Stimulated activated memory B cell treated with anti-CD40 and anti-IgM and Interleukin-4, amounts not matched to agents 10 μg/mL and 1 μg/mL and 100 μg/mL, for 72 hours (primary cell): Measurements from ENCODE around the gene SLC18B1.

Experiments used
- ATAC-seq: fragments of 150-1000 bp; cut with Tn5 transposase; 2 replicates; pipeline ENCODE4 v1.10.0; 2021
- H3K27ac Mint-ChIP-seq: one replicate; pipeline ENCODE4 v1.8.0; 2022; ENCODE audit warnings: mild to moderate bottlenecking, mixed read lengths
- H3K27me3 Mint-ChIP-seq: one replicate; pipeline ENCODE4 v1.8.0; 2022; ENCODE audit warnings: mixed read lengths
- H3K36me3 Mint-ChIP-seq: one replicate; pipeline ENCODE4 v1.8.0; 2022; ENCODE audit warnings: mixed read lengths
- H3K4me1 Mint-ChIP-seq: one replicate; pipeline ENCODE4 v1.8.0; 2022; ENCODE audit warnings: mixed read lengths
- H3K4me3 Mint-ChIP-seq: one replicate; pipeline ENCODE4 v1.8.0; 2022; ENCODE audit warnings: mild to moderate bottlenecking, moderate library complexity, mixed read lengths
- H3K9me3 Mint-ChIP-seq: one replicate; pipeline ENCODE4 v1.8.0; 2022; ENCODE audit warnings: mixed read lengths

Gene SLC18B1

GRCh38 chr6:132797951-132798868 is at the start of gene SLC18B1:
Gene SLC18B1 (minus strand): TSS chr6:132798637. CDS start chr6:132798456, 181 bp downstream.
- no peaks in the 10 kb centered on the region for H3K9me3 Mint-ChIP-seq
- ATAC-seq = peak; percentile 71
- peak within 1 kb of the TSS; percentile 49 for H3K4me3 Mint-ChIP-seq
- peaks cover 10% of the 10 kb centered on the region for H3K36me3 Mint-ChIP-seq
- H3K27me3 Mint-ChIP-seq = no peaks in the 10 kb centered on the region
- no peak within 1 kb of the TSS for H3K27ac Mint-ChIP-seq
- H3K4me1 Mint-ChIP-seq = peaks cover 31% of the 10 kb centered on the region

GRCh38 chr6:132843316-132844035 is 45.0 kb upstream of the SLC18B1 start:
- Mint-ChIP-seq H3K27me3 (no peaks in the 10 kb centered on the region), H3K27ac (no peak overlapping the region), H3K4me1 (no peaks in the 10 kb centered on the region), H3K9me3 (no peaks in the 10 kb centered on the region), H3K36me3 (no peaks in the 10 kb centered on the region), H3K4me3 (no peak overlapping the region)
- ATAC-seq = no peak

GRCh38 chr6:132841966-132842365 is 43.5 kb upstream of the SLC18B1 start:
- H3K9me3 Mint-ChIP-seq = no peaks in the 10 kb centered on the region
- no peak overlapping the region for H3K4me3 Mint-ChIP-seq
- no peak for ATAC-seq
- no peaks in the 10 kb centered on the region for H3K36me3 Mint-ChIP-seq
- H3K27ac Mint-ChIP-seq = no peak overlapping the region
- no peaks in the 10 kb centered on the region for H3K4me1 Mint-ChIP-seq
- no peaks in the 10 kb centered on the region for H3K27me3 Mint-ChIP-seq

DNA sequence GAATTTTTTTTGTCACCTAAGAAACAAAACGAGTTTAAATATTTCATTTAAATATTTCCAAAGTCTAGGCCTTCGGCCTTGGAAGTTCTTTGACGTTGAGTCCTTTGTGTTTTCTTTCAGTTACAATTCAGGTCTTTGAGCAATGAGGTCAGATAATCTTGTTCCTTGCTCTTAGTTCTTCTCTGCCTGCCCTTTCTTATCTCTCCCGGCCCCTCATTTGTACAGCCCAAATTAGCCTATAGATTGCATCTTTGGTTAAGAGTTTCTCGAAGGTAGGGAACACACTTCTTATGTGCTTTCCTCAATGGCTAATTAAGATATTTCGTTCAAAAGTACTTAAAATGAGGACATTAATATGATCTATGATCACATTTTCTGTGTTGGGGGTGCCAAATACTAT is 34.5 kb upstream of the SLC18B1 start:
- Mint-ChIP-seq H3K4me1 (no peaks in the 10 kb centered on the region), H3K27me3 (no peaks in the 10 kb centered on the region), H3K4me3 (no peak overlapping the region), H3K9me3 (no peaks in the 10 kb centered on the region), H3K27ac (no peak overlapping the region), H3K36me3 (no peaks in the 10 kb centered on the region)
- no peak for ATAC-seq

GRCh38 chr6:132830334-132830751 is 31.9 kb upstream of the SLC18B1 start:
- no peak overlapping the region for H3K4me3 Mint-ChIP-seq
- H3K27ac Mint-ChIP-seq = no peak overlapping the region
- ATAC-seq = no peak
- no peaks in the 10 kb centered on the region for H3K4me1 Mint-ChIP-seq
- no peaks in the 10 kb centered on the region for H3K9me3 Mint-ChIP-seq
- H3K36me3 Mint-ChIP-seq = no peaks in the 10 kb centered on the region
- H3K27me3 Mint-ChIP-seq = no peaks in the 10 kb centered on the region

DNA sequence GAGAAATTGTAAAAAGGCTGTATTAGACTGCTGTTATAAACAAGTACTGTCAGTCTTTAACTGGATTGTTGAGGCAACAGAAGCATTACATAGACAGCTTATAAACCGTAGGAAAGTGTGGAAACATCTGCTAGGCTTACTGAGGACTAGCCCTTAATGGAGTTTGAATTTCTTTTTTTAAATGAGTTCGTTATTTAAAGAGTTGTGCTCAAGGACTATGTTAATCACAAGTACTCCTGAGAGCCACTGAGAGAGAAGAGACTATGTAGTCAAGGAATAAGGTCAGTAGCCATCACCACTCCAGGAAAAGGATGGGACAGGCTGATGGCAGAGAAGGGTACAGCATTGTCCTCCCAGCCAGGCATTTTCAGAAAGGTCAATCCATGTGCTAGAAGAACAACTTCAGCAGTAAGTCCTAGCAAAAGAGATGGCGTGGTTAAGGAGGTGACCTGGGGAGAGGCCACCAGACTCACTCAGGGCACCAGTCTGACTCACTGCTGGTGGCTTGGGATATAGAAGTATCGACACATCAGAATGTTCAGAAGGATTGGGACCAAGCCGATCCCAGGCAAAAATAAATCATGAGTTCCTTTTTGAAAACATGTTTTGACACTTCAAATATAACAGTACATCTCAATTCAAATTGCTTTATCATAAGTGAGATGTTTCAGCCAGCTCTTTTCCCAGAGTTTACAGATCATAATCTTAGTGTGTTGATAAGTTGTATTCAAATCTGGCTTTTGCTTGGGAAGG is 22.4 kb upstream of the SLC18B1 start:
- ATAC-seq = peak; percentile 51
- Mint-ChIP-seq H3K27me3 (no peaks in the 10 kb centered on the region), H3K4me1 (peaks cover 59% of the 10 kb centered on the region), H3K4me3 (no peak overlapping the region), H3K27ac (peak overlapping the region; percentile 100), H3K36me3 (peaks cover 42% of the 10 kb centered on the region), H3K9me3 (no peaks in the 10 kb centered on the region)

GRCh38 chr6:132819405-132820161 is 21.1 kb upstream of the SLC18B1 start:
- no peaks in the 10 kb centered on the region for H3K9me3 Mint-ChIP-seq
- no peak overlapping the region for H3K4me3 Mint-ChIP-seq
- peaks cover 67% of the 10 kb centered on the region for H3K4me1 Mint-ChIP-seq
- ATAC-seq = no peak
- H3K36me3 Mint-ChIP-seq = peaks cover 54% of the 10 kb centered on the region
- H3K27ac Mint-ChIP-seq = peak overlapping the region; percentile 100
- no peaks in the 10 kb centered on the region for H3K27me3 Mint-ChIP-seq

- Mint-ChIP-seq H3K4me3 (no peak overlapping the region), H3K27ac (peak overlapping the region; percentile 100)
- no peak for ATAC-seq
These were observed 20.2 kb upstream of the SLC18B1 start for GRCh38 chr6:132818404-132819359.

GRCh38 chr6:132817554-132818403 is 19.3 kb upstream of the SLC18B1 start:
- H3K9me3 Mint-ChIP-seq = no peaks in the 10 kb centered on the region

More at GRCh38 chr6:132818404-132819359, 20.2 kb upstream of the SLC18B1 start:
- no peaks in the 10 kb centered on the region for H3K9me3 Mint-ChIP-seq
- peaks cover 67% of the 10 kb centered on the region for H3K4me1 Mint-ChIP-seq
- peaks cover 57% of the 10 kb centered on the region for H3K36me3 Mint-ChIP-seq
- H3K27me3 Mint-ChIP-seq = no peaks in the 10 kb centered on the region

GRCh38 chr6:132816660-132817059 is 18.2 kb upstream of the SLC18B1 start:
- peaks cover 57% of the 10 kb centered on the region for H3K36me3 Mint-ChIP-seq
- H3K4me3 Mint-ChIP-seq = peak overlapping the region; percentile 98
- ATAC-seq = no peak
- no peaks in the 10 kb centered on the region for H3K9me3 Mint-ChIP-seq
- peaks cover 80% of the 10 kb centered on the region for H3K4me1 Mint-ChIP-seq
- no peaks in the 10 kb centered on the region for H3K27me3 Mint-ChIP-seq
- H3K27ac Mint-ChIP-seq = peak overlapping the region; percentile 100

More at GRCh38 chr6:132817554-132818403, 19.3 kb upstream of the SLC18B1 start:
- H3K36me3 Mint-ChIP-seq = peaks cover 57% of the 10 kb centered on the region
- H3K4me1 Mint-ChIP-seq = peaks cover 77% of the 10 kb centered on the region
- peak overlapping the region; percentile 100 for H3K27ac Mint-ChIP-seq
- ATAC-seq = no peak
- no peak overlapping the region for H3K4me3 Mint-ChIP-seq
- no peaks in the 10 kb centered on the region for H3K27me3 Mint-ChIP-seq

GRCh38 chr6:132814716-132815570 is 16.5 kb upstream of the SLC18B1 start:
- no peaks in the 10 kb centered on the region for H3K27me3 Mint-ChIP-seq
- H3K36me3 Mint-ChIP-seq = peaks cover 56% of the 10 kb centered on the region
- peaks cover 63% of the 10 kb centered on the region for H3K4me1 Mint-ChIP-seq
- H3K27ac Mint-ChIP-seq = peak overlapping the region; percentile 100
- peak; percentile 5 for ATAC-seq
- H3K9me3 Mint-ChIP-seq = no peaks in the 10 kb centered on the region
- H3K4me3 Mint-ChIP-seq = peak overlapping the region; percentile 98

GRCh38 chr6:132813173-132813856 is 14.9 kb upstream of the SLC18B1 start:
- H3K4me1 Mint-ChIP-seq = peaks cover 47% of the 10 kb centered on the region
- H3K27ac Mint-ChIP-seq = peak overlapping the region; percentile 100
- H3K36me3 Mint-ChIP-seq = peaks cover 40% of the 10 kb centered on the region
- no peaks in the 10 kb centered on the region for H3K27me3 Mint-ChIP-seq
- H3K9me3 Mint-ChIP-seq = no peaks in the 10 kb centered on the region
- peak overlapping the region; percentile 98 for H3K4me3 Mint-ChIP-seq
- ATAC-seq = peak; percentile 69
